ENCODE data around the gene PPP1R17. TPM values are rescaled to one million over a fixed set of nuclear protein-coding genes. Genes with fewer than 3 reads are reported as not detected.

PPP1R17 gene
- total RNA-seq, 1 experiment from 2014 or later = not detected

- ChIA-PET RAD21 (ENCODE audit: low non-redundant PET in 1 of 2, low total read pairs in 2 of 2, uncharacterized antibody in 2 of 2, unreplicated experiment in 2 of 2) (no interaction called here), POLR2A (no interaction called here), CTCF (no interaction called here)
- Histone ChIP-seq H4K20me1 (ENCODE audit: insufficient read depth) (no peaks in the 10 kb centered on the region), H3K4me3 (replicated peaks in 1 of 2; ENCODE audit: low read depth in 1 of 2, low read length in 2 of 2) (no peak overlapping the region), H3K9ac (ENCODE audit: low read length) (no peak overlapping the region), H3K9me2 (ENCODE audit: insufficient read depth) (no peaks in the 10 kb centered on the region), H2AFZ (ENCODE audit: low read depth, low read length, poor library complexity, severe bottlenecking) (no peak overlapping the region), H3K36me3 (ENCODE audit: control insufficient read depth in 1 of 2, insufficient read depth in 2 of 2, low read length in 2 of 2) (no peaks in the 10 kb centered on the region), H3K27me3 (ENCODE audit: insufficient read depth, low read length) (peaks cover 10% of the 10 kb centered on the region; the same call in 1 of the 2 replicates), H3K9me3 (ENCODE audit: control insufficient read depth in 1 of 2, insufficient read depth in 1 of 2, low read depth in 1 of 2, low read length in 2 of 2) (no peaks in the 10 kb centered on the region), H3K79me2 (ENCODE audit: insufficient read depth, low read length) (no peaks in the 10 kb centered on the region), H3K27ac (ENCODE audit: low read depth, low read length) (no peak overlapping the region), H3K4me2 (ENCODE audit: low read length) (no peak overlapping the region), H3K4me1 (ENCODE audit: control insufficient read depth in 1 of 2, insufficient read depth in 2 of 2, low read length in 2 of 2) (no peaks in the 10 kb centered on the region)
- intact Hi-C loops (cut with micrococcal nuclease) = no loop called here
- no peak for ATAC-seq
- TF ChIP-seq CTCF (IDR thresholded peaks at IDR 0.05 in 2 of 3, conservative IDR thresholded peaks at IDR 0.05 in 1 of 3; ENCODE audit: borderline replicate concordance in 1 of 3, insufficient read depth in 1 of 3, low read depth in 2 of 3, low read length in 2 of 3) = no peak
- BruUV-seq (replicated peaks) = no TSS peak
- DNase-seq (ENCODE audit: low read depth, low spot score) = no peak
Measured at GRCh38 chr7:31724696-31725095, 37.7 kb downstream of the PPP1R17 start.

- ATAC-seq (no peak), DNase-seq (ENCODE audit: low read depth, low spot score) (no peak)
- no peak for TF ChIP-seq EZH2phosphoT487 (IDR thresholded peaks at IDR 0.05; ENCODE audit: borderline replicate concordance)
- TF ChIP-seq ELF1 (IDR thresholded peaks at IDR 0.05; ENCODE audit: borderline replicate concordance, low read depth) = no peak
- TF ChIP-seq POLR2A (IDR thresholded peaks at IDR 0.05; ENCODE audit: borderline replicate concordance, extremely low read depth, insufficient read depth, insufficient read length) = no peak
- TF ChIP-seq FOSL1 (IDR thresholded peaks at IDR 0.05; ENCODE audit: low read depth) = no peak
- TF ChIP-seq MAX (IDR thresholded peaks at IDR 0.05) = no peak
- TF ChIP-seq RAD21 (IDR thresholded peaks at IDR 0.05; ENCODE audit: low read depth) = no peak
- no peak for TF ChIP-seq SRF (IDR thresholded peaks at IDR 0.05; ENCODE audit: low read depth)
- TF ChIP-seq CTCF (IDR thresholded peaks at IDR 0.05 in 2 of 3, conservative IDR thresholded peaks at IDR 0.05 in 1 of 3; ENCODE audit: borderline replicate concordance in 1 of 3, insufficient read depth in 1 of 3, low read depth in 2 of 3, low read length in 2 of 3) = peak in 1 of 3 experiments; percentile 25; a peak in 1 of 6 replicates
- ChIA-PET RAD21 (ENCODE audit: low non-redundant PET in 1 of 2, low total read pairs in 2 of 2, uncharacterized antibody in 2 of 2, unreplicated experiment in 2 of 2) (no interaction called here), CTCF (no interaction called here), POLR2A (no interaction called here)
- H3K4me2 ChIP-seq (ENCODE audit: low read length) = no peak overlapping the region
- H3K27ac ChIP-seq (ENCODE audit: low read depth, low read length) = no peak overlapping the region
- H3K9me2 ChIP-seq (ENCODE audit: insufficient read depth) = no peaks in the 10 kb centered on the region
- H3K4me1 ChIP-seq (ENCODE audit: control insufficient read depth in 1 of 2, insufficient read depth in 2 of 2, low read length in 2 of 2) = no peaks in the 10 kb centered on the region
- no peaks in the 10 kb centered on the region for H3K79me2 ChIP-seq (ENCODE audit: insufficient read depth, low read length)
- no peak overlapping the region for H3K9ac ChIP-seq (ENCODE audit: low read length)
- H3K36me3 ChIP-seq (ENCODE audit: control insufficient read depth in 1 of 2, insufficient read depth in 2 of 2, low read length in 2 of 2) = no peaks in the 10 kb centered on the region
- no peaks in the 10 kb centered on the region for H3K9me3 ChIP-seq (ENCODE audit: control insufficient read depth in 1 of 2, insufficient read depth in 1 of 2, low read depth in 1 of 2, low read length in 2 of 2)
- no peak overlapping the region for H3K4me3 ChIP-seq (replicated peaks in 1 of 2; ENCODE audit: low read depth in 1 of 2, low read length in 2 of 2)
- H4K20me1 ChIP-seq (ENCODE audit: insufficient read depth) = no peaks in the 10 kb centered on the region
- H2AFZ ChIP-seq (ENCODE audit: low read depth, low read length, poor library complexity, severe bottlenecking) = no peak overlapping the region
- intact Hi-C loops (cut with micrococcal nuclease) = no loop called here
- 0 out of 2 replicates have a peak, but pooled peaks cover 4% of the 10 kb centered on the region for H3K27me3 ChIP-seq (ENCODE audit: insufficient read depth, low read length)
- no TSS peak for BruUV-seq (replicated peaks)
Measured at GRCh38 chr7:31729195-31729804, 42.3 kb downstream of the PPP1R17 start.

Measured in HCT116 (cell line).